OCI-LY7 (cell line): ENCODE results near the gene TMBIM1. TPM values are rescaled to one million over a fixed set of nuclear protein-coding genes. Genes with fewer than 3 reads are reported as not detected.

ENCODE experiments used
- BruUV-seq: library from RNA; stranded (reverse); fragments of 400-500 nt; replicated peaks from 2 replicates; lab custom pipeline; 2021; lab: Mats Ljungman, UMichigan
- CTCF ChIA-PET: fragments of 300-600 bp; sonication (Branson Sonifier 250); formaldehyde crosslinking; loops from one replicate; lab custom pipeline; 2022; ENCODE audit warnings: antibody characterized with exemption; ENCODE audit not compliant: unreplicated experiment; lab: Charles Lee
- POLR2A ChIA-PET: fragments of 300-600 bp; sonication (Branson Sonifier 250); formaldehyde crosslinking; loops from one replicate; lab custom pipeline; 2022; ENCODE audit warnings: antibody characterized with exemption; lab: Charles Lee
- DNase-seq: peaks from one replicate; pipeline ENCODE4 v3.0.0-alpha.2; 2015; ENCODE audit warnings: low spot score
- H2AFZ ChIP-seq: fragments of 200-600 bp; sonication (generic), shearing (Covaris generic); 2 replicates; pipeline ENCODE4 v1.6.1; 2014; ENCODE audit warnings: mild to moderate bottlenecking, antibody characterized with exemption, low read length, moderate library complexity
- H3K27ac ChIP-seq: fragments of 200-600 bp; sonication (generic); 2 replicates; pipeline ENCODE4 v1.5.1; 2014; ENCODE audit warnings: mixed run types, low read depth, mild to moderate bottlenecking, moderate library complexity, low read length, inconsistent platforms; ENCODE audit not compliant: poor library complexity, severe bottlenecking
- H3K36me3 ChIP-seq: fragments of 200-600 bp; sonication (generic); 2 replicates; pipeline ENCODE4 v1.6.1; 2014; ENCODE audit warnings: mild to moderate bottlenecking, antibody characterized with exemption, low read length, moderate library complexity, mixed read lengths; ENCODE audit not compliant: insufficient read depth
- H3K4me1 ChIP-seq: fragments of 200-600 bp; sonication (generic); 2 replicates; pipeline ENCODE4 v1.5.1; 2014; ENCODE audit warnings: mild to moderate bottlenecking, low read length; ENCODE audit not compliant: insufficient read depth, poor library complexity, severe bottlenecking
- H3K4me2 ChIP-seq: fragments of 200-600 bp; sonication (generic); 2 replicates; pipeline ENCODE4 v1.6.1; 2014; ENCODE audit warnings: mild to moderate bottlenecking, low read length
- H3K4me3 ChIP-seq: fragments of 200-600 bp; sonication (generic); 2 replicates; pipeline ENCODE4 v1.5.1; 2014; ENCODE audit warnings: mild to moderate bottlenecking, low read depth, low read length; ENCODE audit not compliant: poor library complexity, severe bottlenecking
- H3K79me2 ChIP-seq: fragments of 200-600 bp; sonication (generic); 2 replicates; pipeline ENCODE4 v1.6.1; 2016; ENCODE audit warnings: low read depth, mild to moderate bottlenecking, low read length, moderate library complexity, mixed read lengths; ENCODE audit not compliant: insufficient read depth
- H3K9me2 ChIP-seq: fragments of 200-600 bp; sonication (generic); 2 replicates; pipeline ENCODE4 v1.6.1; 2016; ENCODE audit warnings: mild to moderate bottlenecking, low read length, mixed read lengths; ENCODE audit not compliant: insufficient read depth
- H3K9me3 ChIP-seq: fragments of 200-600 bp; sonication (generic); 2 replicates; pipeline ENCODE4 v1.6.1; 2014; ENCODE audit warnings: mild to moderate bottlenecking, mixed run types, low read length, mixed read lengths
- H4K20me1 ChIP-seq: fragments of 200-600 bp; sonication (generic); 2 replicates; pipeline ENCODE4 v1.6.1; 2014; ENCODE audit warnings: mild to moderate bottlenecking, antibody characterized with exemption, low read length, moderate library complexity, mixed read lengths; ENCODE audit not compliant: insufficient read depth
- EZH2phosphoT487 ChIP-seq: fragments of 200-600 bp; sonication (generic); IDR thresholded peaks from 2 replicates; pipeline ENCODE4 v1.6.1; 2018; ENCODE audit warnings: low read depth, borderline replicate concordance, mild to moderate bottlenecking, mixed run types, antibody characterized with exemption, low read length, moderate library complexity, mixed read lengths
- intact Hi-C: fragments of 100-400 bp; cut with micrococcal nuclease; formaldehyde crosslinking; loops from one replicate; pipeline ENCODE4 v1.10.0; 2022; ENCODE audit not compliant: unreplicated experiment
- total RNA-seq, 2 experiments: library from RNA; depleted of rRNA in 1 of 2; stranded (reverse); fragments of >200 nt in 1 of 2; shearing (Covaris generic) in 1 of 2; gene quantifications; 2 replicates each; pipeline ENCODE4 v1.2.3, GENCODE V29; 2014 to 2022
- TF ChIP-seq, protein P1 (sequence below): fragments of 200-600 bp; sonication (generic); conservative IDR thresholded peaks from 2 replicates; pipeline ENCODE4 v1.5.1; 2014; ENCODE audit warnings: mild to moderate bottlenecking, antibody characterized with exemption, low read length, moderate library complexity, mixed read lengths

Gene TMBIM1
- total RNA-seq, 2 experiments from 2014 or later, result 27.6 to 30.3 TPM

DNA sequence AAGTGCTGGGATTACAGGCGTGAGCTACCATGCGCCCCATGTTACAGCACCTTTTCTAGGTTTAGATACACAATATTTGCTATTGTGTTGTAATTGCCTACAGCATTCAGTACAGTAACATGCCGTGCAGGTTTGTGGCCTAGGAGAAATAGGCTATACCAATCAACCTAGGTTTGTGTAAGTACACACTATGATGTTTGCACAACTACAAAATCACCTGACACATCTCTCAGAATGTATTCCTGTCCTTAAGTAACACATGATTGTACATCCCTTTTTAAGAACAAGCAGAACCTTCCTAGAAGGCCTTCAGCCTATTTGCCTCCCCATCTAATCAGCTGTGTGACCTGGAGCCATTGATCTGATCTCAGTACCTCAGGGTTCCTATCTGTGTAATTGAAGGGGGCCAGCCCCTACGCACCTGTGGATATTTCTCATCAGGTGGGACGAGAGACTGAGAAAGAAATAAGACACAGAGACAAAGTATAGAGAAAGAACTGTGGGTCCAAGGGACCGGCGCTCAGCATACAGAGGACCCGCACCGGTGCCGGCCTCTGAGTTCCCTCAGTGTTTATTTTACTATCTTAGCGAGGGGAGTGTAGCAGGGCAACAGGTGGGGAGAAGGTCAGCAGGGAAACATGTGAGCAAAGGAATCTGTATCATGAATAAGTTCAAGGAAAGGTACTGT is 18.7 kb upstream of the TMBIM1 start:
- no peak overlapping the region for H3K4me2 ChIP-seq
- no peak overlapping the region for H3K27ac ChIP-seq
- ChIA-PET CTCF (no interaction called here), POLR2A (no interaction called here)
- H4K20me1 ChIP-seq, result no peaks in the 10 kb centered on the region
- no peak overlapping the region for H2AFZ ChIP-seq
- no TSS peak for BruUV-seq
- TF ChIP-seq EZH2phosphoT487, result no peak
- TF ChIP-seq, protein P1, sequence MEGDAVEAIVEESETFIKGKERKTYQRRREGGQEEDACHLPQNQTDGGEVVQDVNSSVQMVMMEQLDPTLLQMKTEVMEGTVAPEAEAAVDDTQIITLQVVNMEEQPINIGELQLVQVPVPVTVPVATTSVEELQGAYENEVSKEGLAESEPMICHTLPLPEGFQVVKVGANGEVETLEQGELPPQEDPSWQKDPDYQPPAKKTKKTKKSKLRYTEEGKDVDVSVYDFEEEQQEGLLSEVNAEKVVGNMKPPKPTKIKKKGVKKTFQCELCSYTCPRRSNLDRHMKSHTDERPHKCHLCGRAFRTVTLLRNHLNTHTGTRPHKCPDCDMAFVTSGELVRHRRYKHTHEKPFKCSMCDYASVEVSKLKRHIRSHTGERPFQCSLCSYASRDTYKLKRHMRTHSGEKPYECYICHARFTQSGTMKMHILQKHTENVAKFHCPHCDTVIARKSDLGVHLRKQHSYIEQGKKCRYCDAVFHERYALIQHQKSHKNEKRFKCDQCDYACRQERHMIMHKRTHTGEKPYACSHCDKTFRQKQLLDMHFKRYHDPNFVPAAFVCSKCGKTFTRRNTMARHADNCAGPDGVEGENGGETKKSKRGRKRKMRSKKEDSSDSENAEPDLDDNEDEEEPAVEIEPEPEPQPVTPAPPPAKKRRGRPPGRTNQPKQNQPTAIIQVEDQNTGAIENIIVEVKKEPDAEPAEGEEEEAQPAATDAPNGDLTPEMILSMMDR, result no peak
- no peaks in the 10 kb centered on the region for H3K9me2 ChIP-seq
- no peaks in the 10 kb centered on the region for H3K79me2 ChIP-seq
- H3K36me3 ChIP-seq, result no peaks in the 10 kb centered on the region
- no peaks in the 10 kb centered on the region for H3K9me3 ChIP-seq
- DNase-seq, result no peak
- H3K4me1 ChIP-seq, result peaks cover 17% of the 10 kb centered on the region
- intact Hi-C loops, result no loop called here
- no peak overlapping the region for H3K4me3 ChIP-seq

DNA sequence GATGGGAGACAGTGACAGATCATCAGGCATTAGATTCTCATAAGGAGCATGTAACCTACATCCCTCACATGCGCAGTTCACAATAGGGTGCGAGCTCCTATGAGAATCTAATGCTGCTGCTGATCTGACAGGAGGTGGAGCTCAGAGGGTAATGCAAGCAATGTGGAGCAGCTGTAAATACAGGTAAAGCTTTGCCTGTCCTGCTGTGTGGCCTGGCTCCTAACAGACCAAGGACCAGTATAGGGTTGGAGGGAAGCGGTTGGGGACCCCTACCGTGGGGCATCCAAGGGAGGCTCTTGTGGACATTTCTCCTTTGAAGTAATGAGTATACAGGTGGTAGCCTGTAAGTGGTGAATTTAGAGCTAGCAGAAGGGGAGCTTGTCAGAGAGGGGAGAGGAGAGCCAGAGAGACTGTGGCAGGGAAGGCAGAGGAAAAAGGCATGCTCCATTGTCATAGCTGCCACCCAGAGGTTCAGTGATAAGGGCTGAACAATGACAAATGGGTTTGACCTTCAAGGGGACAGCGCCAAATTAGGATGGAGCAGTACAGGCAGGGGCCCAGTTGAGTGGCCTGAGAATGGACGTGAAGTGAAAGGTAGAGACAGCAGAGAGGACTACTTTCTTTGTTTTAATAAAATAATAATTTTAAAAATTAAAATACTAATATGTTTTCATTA is 15.2 kb upstream of the TMBIM1 start:
- no peak for TF ChIP-seq EZH2phosphoT487
- TF ChIP-seq, protein P1, result no peak
- ChIA-PET POLR2A (interaction anchor here (0.6 to 2.6 kb wide), 7 partner anchors 8 to 86 kb away, joined by 3 to 15 read pairs (median 3); no protein-coding TSS in a partner anchor), CTCF (interaction anchor here (0.7 kb wide), 1 partner anchor 77 kb away, joined by 3 read pairs; no protein-coding TSS in a partner anchor)
- BruUV-seq, result no TSS peak
- no peaks in the 10 kb centered on the region for H3K9me3 ChIP-seq
- no peaks in the 10 kb centered on the region for H3K9me2 ChIP-seq
- intact Hi-C loops, result no loop called here
- no peak for DNase-seq
- no peak overlapping the region for H3K27ac ChIP-seq
- peaks cover 27% of the 10 kb centered on the region for H3K4me1 ChIP-seq
- H4K20me1 ChIP-seq, result no peaks in the 10 kb centered on the region
- no peak overlapping the region for H3K4me2 ChIP-seq
- no peaks in the 10 kb centered on the region for H3K36me3 ChIP-seq
- H3K4me3 ChIP-seq, result no peak overlapping the region
- H3K79me2 ChIP-seq, result no peaks in the 10 kb centered on the region
- H2AFZ ChIP-seq, result no peak overlapping the region
